ENCODE data around the gene PTPRM.

DNA sequence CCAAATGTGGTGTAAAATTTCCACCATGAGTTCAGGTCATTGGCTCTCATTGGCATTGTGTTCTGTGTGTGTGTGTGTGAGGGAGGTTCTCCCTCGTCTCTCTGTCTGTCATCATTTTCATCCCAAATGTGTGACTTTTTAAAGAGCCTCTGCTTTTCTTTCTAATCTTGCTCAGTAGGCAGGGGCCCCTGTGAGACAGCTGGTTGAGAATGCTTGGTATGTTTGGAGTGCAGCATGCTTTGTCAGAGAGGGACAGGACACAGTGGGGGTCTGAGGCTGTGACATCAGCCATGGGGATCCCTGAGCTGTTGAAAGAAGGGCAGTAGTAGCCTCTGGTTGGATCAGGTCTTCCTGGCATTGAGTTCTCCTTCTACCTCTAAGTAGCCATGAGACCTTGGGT, 10.6 kb downstream of the PTPRM start:
- TF ChIP-seq, protein P1, sequence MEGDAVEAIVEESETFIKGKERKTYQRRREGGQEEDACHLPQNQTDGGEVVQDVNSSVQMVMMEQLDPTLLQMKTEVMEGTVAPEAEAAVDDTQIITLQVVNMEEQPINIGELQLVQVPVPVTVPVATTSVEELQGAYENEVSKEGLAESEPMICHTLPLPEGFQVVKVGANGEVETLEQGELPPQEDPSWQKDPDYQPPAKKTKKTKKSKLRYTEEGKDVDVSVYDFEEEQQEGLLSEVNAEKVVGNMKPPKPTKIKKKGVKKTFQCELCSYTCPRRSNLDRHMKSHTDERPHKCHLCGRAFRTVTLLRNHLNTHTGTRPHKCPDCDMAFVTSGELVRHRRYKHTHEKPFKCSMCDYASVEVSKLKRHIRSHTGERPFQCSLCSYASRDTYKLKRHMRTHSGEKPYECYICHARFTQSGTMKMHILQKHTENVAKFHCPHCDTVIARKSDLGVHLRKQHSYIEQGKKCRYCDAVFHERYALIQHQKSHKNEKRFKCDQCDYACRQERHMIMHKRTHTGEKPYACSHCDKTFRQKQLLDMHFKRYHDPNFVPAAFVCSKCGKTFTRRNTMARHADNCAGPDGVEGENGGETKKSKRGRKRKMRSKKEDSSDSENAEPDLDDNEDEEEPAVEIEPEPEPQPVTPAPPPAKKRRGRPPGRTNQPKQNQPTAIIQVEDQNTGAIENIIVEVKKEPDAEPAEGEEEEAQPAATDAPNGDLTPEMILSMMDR (IDR thresholded peaks at IDR 0.05; ENCODE audit: extremely low read depth in 1 of 2, insufficient read depth in 1 of 2, low read depth in 1 of 2, low read length in 2 of 2), result no peak
- TF ChIP-seq POLR2A (IDR thresholded peaks at IDR 0.05; ENCODE audit: low read depth, low read length) (no peak), POLR2AphosphoS5 (IDR thresholded peaks at IDR 0.05; ENCODE audit: insufficient read depth, low read depth, low read length) (no peak), GATA2 (IDR thresholded peaks at IDR 0.05; ENCODE audit: insufficient read depth, insufficient read length, low read depth, low read length) (no peak), EZH2 (IDR thresholded peaks at IDR 0.05; ENCODE audit: borderline replicate concordance, low read depth, low read length, severe bottlenecking) (no peak), FOS (IDR thresholded peaks at IDR 0.05; ENCODE audit: borderline replicate concordance, insufficient read depth, low read length) (no peak)

Data from endothelial cell of umbilical vein (primary cell).